Esophagus muscularis mucosa (tissue), 4 donors: ENCODE measurements around the gene CXCL16. TPM values are rescaled to one million over a fixed set of nuclear protein-coding genes. Genes with fewer than 3 reads are reported as not detected.
"Not testable (repeated sequence)": the region's sequence is repeated elsewhere in the genome, so short reads cannot be mapped to it uniquely, and the experiment has no call there.

ENCODE experiments used
- DNase-seq: peaks from one replicate; pipeline ENCODE4 v3.0.0-alpha.2; 2017; ENCODE audit errors: extremely low spot score
- H3K27ac ChIP-seq, 4 donors: fragments of 200-600 bp; sonication (generic); replicated peaks in 1 of 4; 1 replicate in 3 of 4; 2 replicates in 1 of 4; pipeline ENCODE4 v1.5.1; 2016 to 2019; ENCODE audit warnings: mild to moderate bottlenecking in 1 of 4
- H3K27me3 ChIP-seq, 4 donors: fragments of 200-600 bp; sonication (generic); one replicate each; pipeline versions ENCODE4 v1.5.1 to v1.6.0; 2016 to 2019
- H3K36me3 ChIP-seq, 4 donors: fragments of 200-600 bp; sonication (generic); one replicate each; pipeline ENCODE4 v1.5.1; 2016 to 2019
- H3K4me1 ChIP-seq, 4 donors: fragments of 200-600 bp; sonication (generic); one replicate each; pipeline ENCODE4 v1.5.1; 2016 to 2019
- H3K4me3 ChIP-seq, 4 donors: fragments of 200-600 bp; sonication (generic); 1 replicate in 2 of 4; 2 replicates in 2 of 4; pipeline ENCODE4 v1.5.1; 2016 to 2019; ENCODE audit warnings: mild to moderate bottlenecking in 4 of 4, moderate library complexity in 1 of 4
- H3K9me3 ChIP-seq, 4 donors: fragments of 200-600 bp; sonication (generic); 1 replicate in 3 of 4; 2 replicates in 1 of 4; pipeline ENCODE4 v1.5.1; 2016 to 2019
- EP300 ChIP-seq: sonication (generic); formaldehyde crosslinking; IDR thresholded peaks from one replicate; pipeline ENCODE4 v1.6.1; 2017; ENCODE audit warnings: antibody characterized with exemption
- POLR2A ChIP-seq: fragments of 450-650 bp; IDR thresholded peaks from one replicate; pipeline ENCODE4 v1.6.1; 2017; ENCODE audit warnings: antibody characterized with exemption, moderate library complexity, mild to moderate bottlenecking, low read depth
- POLR2AphosphoS5 ChIP-seq, 2 donors: sonication (generic); formaldehyde crosslinking; IDR thresholded peaks; one replicate each; pipeline ENCODE4 v1.6.1; 2017; ENCODE audit warnings: antibody characterized with exemption in 2 of 2
- WGBS: methylation state at CpG from one replicate; pipeline ENCODE4 v1.1.5; 2018; 5-methylcytosine and 5-hydroxymethylcytosine counted together
- intact Hi-C: fragments of 100-400 bp; cut with DNase I; formaldehyde crosslinking; loops from one replicate; pipeline ENCODE4 v1.15.1; 2023
- total RNA-seq, 4 donors: library from RNA; depleted of rRNA; stranded (reverse); fragments of >200 nt; gene quantifications; one replicate each; pipeline versions ENCODE4 v1.1.0 to v1.2.1, GENCODE V29; 2016
- TF ChIP-seq, protein P1 (sequence below), 3 experiments: fragments of 200-600 bp in 2 of 3; fragments of 450-650 bp in 1 of 3; sonication (generic) in 2 of 3; IDR thresholded peaks; one replicate each; pipeline ENCODE4 v1.5.1; 2017 to 2019; ENCODE audit warnings: antibody characterized with exemption in 3 of 3, mild to moderate bottlenecking in 2 of 3, moderate library complexity in 1 of 3

The CXCL16 gene
- total RNA-seq, 4 donors from 2014 or later: 5.8 to 21.7 (median 9.4) TPM

DNA sequence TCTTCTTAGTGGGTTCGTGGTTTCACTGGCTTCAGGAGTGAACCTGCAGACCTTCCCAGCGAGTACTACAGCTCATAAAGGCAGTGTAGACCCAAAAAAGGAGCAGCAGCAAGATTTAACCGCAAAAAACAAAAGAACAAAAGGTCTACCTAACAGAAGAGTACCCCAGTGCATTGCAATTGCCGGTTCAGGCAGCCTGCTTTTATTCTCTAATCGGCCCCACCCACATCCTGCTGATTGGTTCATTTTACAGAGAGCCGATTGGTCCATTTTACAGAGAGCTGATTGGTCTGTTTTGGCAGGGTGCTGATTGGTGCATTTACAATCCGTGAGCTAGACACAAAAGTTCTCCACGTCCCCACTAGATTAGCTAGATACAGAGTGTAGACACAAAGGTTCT is 31.3 kb downstream of the CXCL16 start:
- no peaks in the 10 kb centered on the region for H3K9me3 ChIP-seq
- no peak for DNase-seq
- WGBS: 83% methylated on average over 8 of the region's 8 CpGs
- H3K4me3 ChIP-seq: no peak overlapping the region
- no peak for TF ChIP-seq EP300
- TF ChIP-seq, protein P1, sequence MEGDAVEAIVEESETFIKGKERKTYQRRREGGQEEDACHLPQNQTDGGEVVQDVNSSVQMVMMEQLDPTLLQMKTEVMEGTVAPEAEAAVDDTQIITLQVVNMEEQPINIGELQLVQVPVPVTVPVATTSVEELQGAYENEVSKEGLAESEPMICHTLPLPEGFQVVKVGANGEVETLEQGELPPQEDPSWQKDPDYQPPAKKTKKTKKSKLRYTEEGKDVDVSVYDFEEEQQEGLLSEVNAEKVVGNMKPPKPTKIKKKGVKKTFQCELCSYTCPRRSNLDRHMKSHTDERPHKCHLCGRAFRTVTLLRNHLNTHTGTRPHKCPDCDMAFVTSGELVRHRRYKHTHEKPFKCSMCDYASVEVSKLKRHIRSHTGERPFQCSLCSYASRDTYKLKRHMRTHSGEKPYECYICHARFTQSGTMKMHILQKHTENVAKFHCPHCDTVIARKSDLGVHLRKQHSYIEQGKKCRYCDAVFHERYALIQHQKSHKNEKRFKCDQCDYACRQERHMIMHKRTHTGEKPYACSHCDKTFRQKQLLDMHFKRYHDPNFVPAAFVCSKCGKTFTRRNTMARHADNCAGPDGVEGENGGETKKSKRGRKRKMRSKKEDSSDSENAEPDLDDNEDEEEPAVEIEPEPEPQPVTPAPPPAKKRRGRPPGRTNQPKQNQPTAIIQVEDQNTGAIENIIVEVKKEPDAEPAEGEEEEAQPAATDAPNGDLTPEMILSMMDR (IDR thresholded peaks at IDR 0.05): no peak
- peak in 1 of 2 donors; percentile 9 for TF ChIP-seq POLR2AphosphoS5 (IDR thresholded peaks at IDR 0.05)
- no peak for TF ChIP-seq POLR2A
- intact Hi-C loops: loop anchor here (10.0 kb wide), 1 partner anchor 176 kb away; no protein-coding TSS in a partner anchor
- H3K27me3 ChIP-seq: no peaks in the 10 kb centered on the region
- H3K27ac ChIP-seq: no peak overlapping the region
- H3K36me3 ChIP-seq: no peaks in the 10 kb centered on the region
- peaks cover 17 to 37% (median 33%) of the 10 kb centered on the region in 4 donors for H3K4me1 ChIP-seq

DNA sequence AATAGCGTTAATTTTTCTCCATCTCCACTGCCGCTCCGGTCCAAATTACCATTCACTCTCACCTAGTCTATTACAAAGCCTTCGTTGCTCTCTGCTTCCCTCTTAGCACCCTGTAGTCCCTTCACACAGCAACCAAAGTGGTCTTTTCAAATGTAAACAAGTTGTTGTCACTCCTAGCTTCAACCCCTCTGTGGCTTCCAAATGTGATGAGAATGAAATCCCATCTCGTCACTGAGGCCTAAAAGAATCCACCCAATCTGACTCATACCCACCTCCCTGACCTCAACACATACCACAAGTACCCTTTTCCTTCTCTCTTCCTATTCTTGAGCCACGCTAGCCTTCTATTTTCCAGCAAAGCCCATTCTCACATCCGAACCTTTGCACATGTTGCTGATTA is 33.6 kb downstream of the CXCL16 start:
- 79% methylated on average over 7 of the region's 7 CpGs for WGBS
- Histone ChIP-seq H3K36me3 (no peaks in the 10 kb centered on the region), H3K9me3 (no peaks in the 10 kb centered on the region), H3K4me3 (no peak overlapping the region), H3K27ac (no peak overlapping the region), H3K27me3 (no peaks in the 10 kb centered on the region), H3K4me1 (peaks cover 8 to 47% (median 38%) of the 10 kb centered on the region in 4 donors)
- DNase-seq: no peak
- intact Hi-C loops: loop anchor here (10.0 kb wide), 1 partner anchor 179 kb away; no protein-coding TSS in a partner anchor
- TF ChIP-seq, protein P1 (IDR thresholded peaks at IDR 0.05): no peak
- TF ChIP-seq EP300 (no peak), POLR2A (no peak), POLR2AphosphoS5 (IDR thresholded peaks at IDR 0.05) (no peak)

DNA sequence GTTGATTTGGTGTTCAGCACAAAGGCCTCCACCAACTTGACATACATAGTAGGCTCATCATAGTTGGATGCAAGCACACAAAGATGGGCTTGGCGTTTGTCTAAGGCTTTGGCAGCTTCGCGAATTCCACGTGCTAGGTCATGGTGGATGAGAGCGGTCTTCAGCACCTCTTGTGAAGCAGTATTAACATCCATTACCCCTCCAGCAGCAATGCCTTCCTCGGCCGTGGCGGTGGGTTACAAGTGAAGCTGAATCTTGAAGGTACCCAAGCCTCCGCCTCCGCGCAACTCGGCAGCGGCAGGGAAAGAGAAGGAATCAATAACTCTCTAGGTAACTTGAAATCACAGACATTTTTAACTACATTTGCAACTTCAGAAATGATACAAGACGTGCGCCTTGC is 34.7 kb downstream of the CXCL16 start:
- WGBS: 97% methylated on average over 15 of the region's 15 CpGs
- Histone ChIP-seq H3K4me3 (no peak overlapping the region), H3K27ac (no peak overlapping the region), H3K36me3 (no peaks in the 10 kb centered on the region), H3K4me1 (peaks cover 3 to 43% (median 36%) of the 10 kb centered on the region in 4 donors), H3K27me3 (no peaks in the 10 kb centered on the region), H3K9me3 (no peaks in the 10 kb centered on the region)
- no peak for DNase-seq
- TF ChIP-seq EP300 (no peak), POLR2AphosphoS5 (IDR thresholded peaks at IDR 0.05) (no peak), POLR2A (no peak)
- TF ChIP-seq, protein P1 (IDR thresholded peaks at IDR 0.05): no peak
- intact Hi-C loops: loop anchor here (10.0 kb wide), 1 partner anchor 180 kb away; no protein-coding TSS in a partner anchor

DNA sequence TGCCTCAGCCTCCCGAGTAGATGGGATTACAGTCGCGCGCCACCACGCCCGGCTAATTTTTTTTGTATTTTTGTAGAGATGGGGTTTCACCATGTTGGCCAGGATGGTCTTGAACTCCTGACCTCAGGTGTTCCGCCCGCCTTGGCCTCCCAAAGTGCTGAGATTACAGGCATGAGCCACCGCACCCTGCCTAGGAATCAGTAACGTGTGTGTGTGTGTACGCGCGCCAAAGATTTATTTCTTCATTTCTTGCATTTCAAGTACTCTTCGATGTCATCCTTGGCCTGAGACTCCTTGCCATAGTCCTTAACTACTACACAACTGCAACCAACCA is 35.2 kb downstream of the CXCL16 start:
- not testable (repeated sequence) for H3K27me3 ChIP-seq, DNase-seq, H3K9me3 ChIP-seq, H3K36me3 ChIP-seq
- intact Hi-C loops: loop anchor here (10.0 kb wide), 1 partner anchor 180 kb away; no protein-coding TSS in a partner anchor
- peak overlapping the region; percentile 83 to 89 (median 85) for H3K27ac ChIP-seq
- peak overlapping the region; percentile 80 to 96 (median 84) for H3K4me3 ChIP-seq
- 58% methylated on average over 14 of the region's 14 CpGs for WGBS
- peaks cover under 1 to 39% (median 32%) of the 10 kb centered on the region in 4 donors for H3K4me1 ChIP-seq

DNA sequence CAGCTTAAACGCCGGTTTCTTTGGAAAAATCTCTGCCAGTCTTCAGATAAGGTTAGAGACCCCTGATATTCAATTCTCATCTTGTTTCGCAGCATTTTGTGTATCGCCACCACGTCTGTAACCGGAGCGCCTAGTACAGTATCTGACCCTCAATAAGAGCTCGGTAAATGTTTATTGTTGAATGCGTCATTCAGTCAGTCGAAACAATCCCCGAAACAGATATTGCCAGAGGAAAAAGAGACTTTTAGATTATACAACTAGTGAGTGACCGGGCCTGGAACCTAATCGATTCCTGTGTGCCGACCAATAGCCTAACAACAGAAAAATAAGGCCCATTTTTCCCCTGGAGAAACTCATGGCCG is 36.4 kb downstream of the CXCL16 start:
- H3K9me3 ChIP-seq: no peaks in the 10 kb centered on the region
- peak overlapping the region; percentile 83 to 89 (median 85) for H3K27ac ChIP-seq
- H3K36me3 ChIP-seq: no peaks in the 10 kb centered on the region
- intact Hi-C loops: loop anchor here (10.0 kb wide), 1 partner anchor 181 kb away; no protein-coding TSS in a partner anchor
- no peak for DNase-seq
- H3K4me1 ChIP-seq: peaks cover 0 to 33% (median 27%) of the 10 kb centered on the region in 4 donors
- TF ChIP-seq POLR2AphosphoS5 (IDR thresholded peaks at IDR 0.05) (no peak), POLR2A (no peak), EP300 (no peak)
- TF ChIP-seq, protein P1 (IDR thresholded peaks at IDR 0.05): no peak
- no peaks in the 10 kb centered on the region for H3K27me3 ChIP-seq
- WGBS: 7% methylated on average over 15 of the region's 15 CpGs
- H3K4me3 ChIP-seq: peak overlapping the region; percentile 80 to 96 (median 84)
